HL-60 (cell line): ENCODE results near the gene NAV2.

Experiments
- SPI1 ChIP-seq: IDR thresholded peaks from 2 replicates; pipeline ENCODE4 v1.6.1; 2012; ENCODE audit warnings: low read depth, mild to moderate bottlenecking, borderline replicate concordance
- TF ChIP-seq, protein P1 (sequence below): IDR thresholded peaks from one replicate; pipeline ENCODE4 v1.5.1; 2011; ENCODE audit warnings: low read length, control low read depth, inconsistent platforms; ENCODE audit not compliant: insufficient read depth

DNA sequence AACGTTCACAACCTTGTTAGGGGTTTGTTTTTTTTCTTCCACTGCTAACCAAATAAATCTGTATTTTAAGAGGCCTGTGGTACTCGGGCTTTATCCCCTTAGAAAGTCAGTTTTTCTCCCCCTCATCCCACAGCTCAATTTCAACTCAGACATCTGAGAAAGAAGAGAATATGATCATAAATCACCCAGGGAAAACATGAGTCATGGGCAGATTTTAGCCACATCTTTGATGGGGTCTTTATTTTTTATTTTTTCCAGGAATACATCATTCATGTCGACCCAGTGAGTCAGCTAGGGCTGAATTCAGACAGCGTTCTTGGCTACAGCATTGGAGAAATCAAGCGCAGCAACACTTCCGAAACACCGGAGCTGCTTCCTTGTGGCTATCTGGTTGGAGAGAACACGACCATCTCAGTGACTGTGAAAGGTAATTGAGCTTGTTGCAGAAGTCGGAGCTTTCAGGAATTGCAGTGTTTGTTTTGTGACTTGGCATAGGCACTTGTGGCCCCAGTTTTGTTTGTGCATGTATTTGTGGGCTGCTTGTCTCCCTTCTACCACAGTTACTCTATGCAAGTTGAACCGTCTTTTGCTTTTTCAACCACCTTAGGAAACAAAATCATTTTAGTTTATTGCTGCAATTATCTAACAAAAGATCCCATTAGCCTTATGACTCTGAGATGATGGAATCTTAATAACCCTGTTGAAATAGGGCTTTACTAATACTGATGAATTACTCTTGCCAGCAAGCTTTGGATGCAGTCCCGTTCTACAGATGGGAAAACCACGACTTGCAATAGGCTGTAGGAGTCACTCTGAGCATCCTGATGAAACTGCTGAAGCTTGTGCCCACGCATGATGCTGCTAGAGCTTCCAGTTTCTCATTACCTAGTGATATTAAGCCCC lies 384.9 kb downstream of the NAV2 start:
- TF ChIP-seq SPI1 = no peak
- TF ChIP-seq, protein P1, sequence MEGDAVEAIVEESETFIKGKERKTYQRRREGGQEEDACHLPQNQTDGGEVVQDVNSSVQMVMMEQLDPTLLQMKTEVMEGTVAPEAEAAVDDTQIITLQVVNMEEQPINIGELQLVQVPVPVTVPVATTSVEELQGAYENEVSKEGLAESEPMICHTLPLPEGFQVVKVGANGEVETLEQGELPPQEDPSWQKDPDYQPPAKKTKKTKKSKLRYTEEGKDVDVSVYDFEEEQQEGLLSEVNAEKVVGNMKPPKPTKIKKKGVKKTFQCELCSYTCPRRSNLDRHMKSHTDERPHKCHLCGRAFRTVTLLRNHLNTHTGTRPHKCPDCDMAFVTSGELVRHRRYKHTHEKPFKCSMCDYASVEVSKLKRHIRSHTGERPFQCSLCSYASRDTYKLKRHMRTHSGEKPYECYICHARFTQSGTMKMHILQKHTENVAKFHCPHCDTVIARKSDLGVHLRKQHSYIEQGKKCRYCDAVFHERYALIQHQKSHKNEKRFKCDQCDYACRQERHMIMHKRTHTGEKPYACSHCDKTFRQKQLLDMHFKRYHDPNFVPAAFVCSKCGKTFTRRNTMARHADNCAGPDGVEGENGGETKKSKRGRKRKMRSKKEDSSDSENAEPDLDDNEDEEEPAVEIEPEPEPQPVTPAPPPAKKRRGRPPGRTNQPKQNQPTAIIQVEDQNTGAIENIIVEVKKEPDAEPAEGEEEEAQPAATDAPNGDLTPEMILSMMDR = no peak
